ENCODE results near the gene EIF3A.
A peak's percentile ranks its signal among the peaks of the same experiment; 100 is the strongest.

The EIF3A gene

GRCh38 chr10:119079599-119080520, 757 bp downstream of the EIF3A start:
- H3K4me3 ChIP-seq (ENCODE audit: low read depth in 1 of 5, low read length in 5 of 5): peak overlapping the region; percentile 78 to 98 (median 95)
- no peaks in the 10 kb centered on the region for H3K9me3 ChIP-seq (ENCODE audit: control insufficient read depth in 5 of 5, low read length in 5 of 5)
- H3K36me3 ChIP-seq (ENCODE audit: control insufficient read depth in 5 of 5, insufficient read depth in 5 of 5, low read length in 5 of 5): no peaks in the 10 kb centered on the region
- H3K27ac ChIP-seq (ENCODE audit: low read depth, low read length): peak overlapping the region; percentile 99
- H3K4me1 ChIP-seq (ENCODE audit: control insufficient read depth in 5 of 5, insufficient read depth in 5 of 5, low read length in 5 of 5): peaks cover 7 to 42% (median 35%) of the 10 kb centered on the region in 5 donors
- no peaks in the 10 kb centered on the region for H3K27me3 ChIP-seq (ENCODE audit: control insufficient read depth in 5 of 5, insufficient read depth in 4 of 5, low read length in 5 of 5)
- peak overlapping the region; percentile 88 to 100 (median 100) for H3K9ac ChIP-seq (ENCODE audit: low read length in 5 of 5)

GRCh38 chr10:119078422-119079179, 2.0 kb downstream of the EIF3A start:
- peak overlapping the region; percentile 78 to 98 (median 95) for H3K4me3 ChIP-seq (ENCODE audit: low read depth in 1 of 5, low read length in 5 of 5)
- no peaks in the 10 kb centered on the region for H3K9me3 ChIP-seq (ENCODE audit: control insufficient read depth in 5 of 5, low read length in 5 of 5)
- H3K4me1 ChIP-seq (ENCODE audit: control insufficient read depth in 5 of 5, insufficient read depth in 5 of 5, low read length in 5 of 5): peaks cover 7 to 49% (median 42%) of the 10 kb centered on the region in 5 donors
- no peaks in the 10 kb centered on the region for H3K27me3 ChIP-seq (ENCODE audit: control insufficient read depth in 5 of 5, insufficient read depth in 4 of 5, low read length in 5 of 5)
- H3K36me3 ChIP-seq (ENCODE audit: control insufficient read depth in 5 of 5, insufficient read depth in 5 of 5, low read length in 5 of 5): no peaks in the 10 kb centered on the region
- peak overlapping the region; percentile 99 for H3K27ac ChIP-seq (ENCODE audit: low read depth, low read length)
- peak overlapping the region; percentile 88 to 100 (median 100) for H3K9ac ChIP-seq (ENCODE audit: low read length in 5 of 5)

GRCh38 chr10:119073584-119073983, 7.0 kb downstream of the EIF3A start:
- Histone ChIP-seq H3K9me3 (ENCODE audit: control insufficient read depth in 5 of 5, low read length in 5 of 5) (no peaks in the 10 kb centered on the region), H3K4me1 (ENCODE audit: control insufficient read depth in 5 of 5, insufficient read depth in 5 of 5, low read length in 5 of 5) (peaks cover 0 to 43% (median 23%) of the 10 kb centered on the region in 5 donors), H3K9ac (ENCODE audit: low read length in 5 of 5) (peak overlapping the region in 1 of 5 donors; percentile 46), H3K27ac (ENCODE audit: low read depth, low read length) (peak overlapping the region; percentile 49), H3K27me3 (ENCODE audit: control insufficient read depth in 5 of 5, insufficient read depth in 4 of 5, low read length in 5 of 5) (no peaks in the 10 kb centered on the region), H3K4me3 (ENCODE audit: low read depth in 1 of 5, low read length in 5 of 5) (no peak overlapping the region), H3K36me3 (ENCODE audit: control insufficient read depth in 5 of 5, insufficient read depth in 5 of 5, low read length in 5 of 5) (peaks cover 26 to 40% (median 37%) of the 10 kb centered on the region in 5 donors)

- no peak overlapping the region for H3K9ac ChIP-seq (ENCODE audit: low read length in 5 of 5)
- no peak overlapping the region for H3K27ac ChIP-seq (ENCODE audit: low read depth, low read length)
- peaks cover 35 to 66% (median 61%) of the 10 kb centered on the region in 5 donors for H3K36me3 ChIP-seq (ENCODE audit: control insufficient read depth in 5 of 5, insufficient read depth in 5 of 5, low read length in 5 of 5)
- peaks cover 0 to 26% (median 2%) of the 10 kb centered on the region in 5 donors for H3K4me1 ChIP-seq (ENCODE audit: control insufficient read depth in 5 of 5, insufficient read depth in 5 of 5, low read length in 5 of 5)
- no peak overlapping the region for H3K4me3 ChIP-seq (ENCODE audit: low read depth in 1 of 5, low read length in 5 of 5)
- no peaks in the 10 kb centered on the region for H3K27me3 ChIP-seq (ENCODE audit: control insufficient read depth in 5 of 5, insufficient read depth in 4 of 5, low read length in 5 of 5)
- no peaks in the 10 kb centered on the region for H3K9me3 ChIP-seq (ENCODE audit: control insufficient read depth in 5 of 5, low read length in 5 of 5)
Observed at GRCh38 chr10:119070395-119071165, 10.0 kb downstream of the EIF3A start.

GRCh38 chr10:119061926-119062325, 18.7 kb downstream of the EIF3A start:
- no peaks in the 10 kb centered on the region for H3K9me3 ChIP-seq (ENCODE audit: control insufficient read depth in 5 of 5, low read length in 5 of 5)
- no peak overlapping the region for H3K9ac ChIP-seq (ENCODE audit: low read length in 5 of 5)
- no peaks in the 10 kb centered on the region for H3K27me3 ChIP-seq (ENCODE audit: control insufficient read depth in 5 of 5, insufficient read depth in 4 of 5, low read length in 5 of 5)
- no peak overlapping the region for H3K27ac ChIP-seq (ENCODE audit: low read depth, low read length)
- H3K4me3 ChIP-seq (ENCODE audit: low read depth in 1 of 5, low read length in 5 of 5): no peak overlapping the region
- H3K36me3 ChIP-seq (ENCODE audit: control insufficient read depth in 5 of 5, insufficient read depth in 5 of 5, low read length in 5 of 5): peaks cover 59 to 95% (median 81%) of the 10 kb centered on the region in 5 donors
- no peaks in the 10 kb centered on the region for H3K4me1 ChIP-seq (ENCODE audit: control insufficient read depth in 5 of 5, insufficient read depth in 5 of 5, low read length in 5 of 5)

GRCh38 chr10:119061352-119061751, 19.3 kb downstream of the EIF3A start:
- Histone ChIP-seq H3K9ac (ENCODE audit: low read length in 5 of 5) (peak overlapping the region in 1 of 5 donors; percentile 4), H3K4me3 (ENCODE audit: low read depth in 1 of 5, low read length in 5 of 5) (no peak overlapping the region), H3K9me3 (ENCODE audit: control insufficient read depth in 5 of 5, low read length in 5 of 5) (no peaks in the 10 kb centered on the region), H3K36me3 (ENCODE audit: control insufficient read depth in 5 of 5, insufficient read depth in 5 of 5, low read length in 5 of 5) (peaks cover 65 to 95% (median 81%) of the 10 kb centered on the region in 5 donors), H3K27me3 (ENCODE audit: control insufficient read depth in 5 of 5, insufficient read depth in 4 of 5, low read length in 5 of 5) (no peaks in the 10 kb centered on the region), H3K27ac (ENCODE audit: low read depth, low read length) (peak overlapping the region; percentile 8), H3K4me1 (ENCODE audit: control insufficient read depth in 5 of 5, insufficient read depth in 5 of 5, low read length in 5 of 5) (no peaks in the 10 kb centered on the region)

- H3K36me3 ChIP-seq (ENCODE audit: control insufficient read depth in 5 of 5, insufficient read depth in 5 of 5, low read length in 5 of 5): peaks cover 70 to 97% (median 85%) of the 10 kb centered on the region in 5 donors
- H3K4me1 ChIP-seq (ENCODE audit: control insufficient read depth in 5 of 5, insufficient read depth in 5 of 5, low read length in 5 of 5): no peaks in the 10 kb centered on the region
- H3K9ac ChIP-seq (ENCODE audit: low read length in 5 of 5): no peak overlapping the region
- no peaks in the 10 kb centered on the region for H3K27me3 ChIP-seq (ENCODE audit: control insufficient read depth in 5 of 5, insufficient read depth in 4 of 5, low read length in 5 of 5)
- H3K27ac ChIP-seq (ENCODE audit: low read depth, low read length): no peak overlapping the region
- no peaks in the 10 kb centered on the region for H3K9me3 ChIP-seq (ENCODE audit: control insufficient read depth in 5 of 5, low read length in 5 of 5)
- no peak overlapping the region for H3K4me3 ChIP-seq (ENCODE audit: low read depth in 1 of 5, low read length in 5 of 5)
Observed at GRCh38 chr10:119060107-119060506, 20.5 kb downstream of the EIF3A start.

- Histone ChIP-seq H3K27me3 (ENCODE audit: control insufficient read depth in 5 of 5, insufficient read depth in 4 of 5, low read length in 5 of 5) (no peaks in the 10 kb centered on the region), H3K36me3 (ENCODE audit: control insufficient read depth in 5 of 5, insufficient read depth in 5 of 5, low read length in 5 of 5) (peaks cover 71 to 97% (median 85%) of the 10 kb centered on the region in 5 donors), H3K9ac (ENCODE audit: low read length in 5 of 5) (no peak overlapping the region), H3K4me1 (ENCODE audit: control insufficient read depth in 5 of 5, insufficient read depth in 5 of 5, low read length in 5 of 5) (no peaks in the 10 kb centered on the region), H3K9me3 (ENCODE audit: control insufficient read depth in 5 of 5, low read length in 5 of 5) (no peaks in the 10 kb centered on the region), H3K4me3 (ENCODE audit: low read depth in 1 of 5, low read length in 5 of 5) (no peak overlapping the region), H3K27ac (ENCODE audit: low read depth, low read length) (no peak overlapping the region)
Observed at GRCh38 chr10:119059557-119059956, 21.1 kb downstream of the EIF3A start.

GRCh38 chr10:119058010-119058409, 22.6 kb downstream of the EIF3A start:
- Histone ChIP-seq H3K9me3 (ENCODE audit: control insufficient read depth in 5 of 5, low read length in 5 of 5) (no peaks in the 10 kb centered on the region), H3K36me3 (ENCODE audit: control insufficient read depth in 5 of 5, insufficient read depth in 5 of 5, low read length in 5 of 5) (peaks cover 64 to 96% (median 85%) of the 10 kb centered on the region in 5 donors), H3K27me3 (ENCODE audit: control insufficient read depth in 5 of 5, insufficient read depth in 4 of 5, low read length in 5 of 5) (no peaks in the 10 kb centered on the region), H3K4me1 (ENCODE audit: control insufficient read depth in 5 of 5, insufficient read depth in 5 of 5, low read length in 5 of 5) (no peaks in the 10 kb centered on the region), H3K9ac (ENCODE audit: low read length in 5 of 5) (no peak overlapping the region), H3K27ac (ENCODE audit: low read depth, low read length) (no peak overlapping the region), H3K4me3 (ENCODE audit: low read depth in 1 of 5, low read length in 5 of 5) (no peak overlapping the region)
